ENCODE data around the gene TGOLN2.
"Not testable (repeated sequence)": the region's sequence is repeated elsewhere in the genome, so short reads cannot be mapped to it uniquely, and the experiment has no call there.

DNA sequence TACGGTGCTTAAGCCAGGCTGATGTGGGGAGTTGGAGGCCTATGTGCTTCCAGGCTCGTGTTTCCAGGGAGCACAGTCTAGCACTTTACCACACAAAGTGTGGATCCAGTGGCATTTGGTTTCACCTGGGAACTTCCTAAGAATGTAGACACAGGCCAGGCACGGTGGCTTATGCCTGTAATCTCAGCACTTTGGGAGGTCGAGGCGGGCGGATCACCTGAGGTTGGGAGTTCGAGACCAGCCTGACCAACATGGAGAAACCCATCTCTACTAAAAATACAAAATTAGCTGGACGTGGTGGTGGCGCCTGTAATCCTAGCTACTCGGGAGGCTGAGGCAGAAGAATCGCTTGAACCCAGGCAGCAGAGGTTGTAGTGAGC lies 3.8 kb downstream of the TGOLN2 start:
- not testable (repeated sequence) for TF ChIP-seq FOXK2 (IDR thresholded peaks at IDR 0.05); TARDBP (IDR thresholded peaks at IDR 0.05); LEF1 (IDR thresholded peaks at IDR 0.05; ENCODE audit: borderline replicate concordance); NFRKB (IDR thresholded peaks at IDR 0.05); ARNT (IDR thresholded peaks at IDR 0.05); FOXM1 (IDR thresholded peaks at IDR 0.05; ENCODE audit: borderline replicate concordance); ZNF384 (IDR thresholded peaks at IDR 0.05); SP1 (IDR thresholded peaks at IDR 0.05); FOXA1 (IDR thresholded peaks at IDR 0.05); BHLHE40 (IDR thresholded peaks at IDR 0.05; ENCODE audit: borderline replicate concordance)
